ENCODE measurements around the gene SKOR1. TPM values are rescaled to one million over a fixed set of nuclear protein-coding genes. Genes with fewer than 3 reads are reported as not detected.

SKOR1 gene
- total RNA-seq, 1 experiment from 2014 or later = 0.81 TPM

DNA sequence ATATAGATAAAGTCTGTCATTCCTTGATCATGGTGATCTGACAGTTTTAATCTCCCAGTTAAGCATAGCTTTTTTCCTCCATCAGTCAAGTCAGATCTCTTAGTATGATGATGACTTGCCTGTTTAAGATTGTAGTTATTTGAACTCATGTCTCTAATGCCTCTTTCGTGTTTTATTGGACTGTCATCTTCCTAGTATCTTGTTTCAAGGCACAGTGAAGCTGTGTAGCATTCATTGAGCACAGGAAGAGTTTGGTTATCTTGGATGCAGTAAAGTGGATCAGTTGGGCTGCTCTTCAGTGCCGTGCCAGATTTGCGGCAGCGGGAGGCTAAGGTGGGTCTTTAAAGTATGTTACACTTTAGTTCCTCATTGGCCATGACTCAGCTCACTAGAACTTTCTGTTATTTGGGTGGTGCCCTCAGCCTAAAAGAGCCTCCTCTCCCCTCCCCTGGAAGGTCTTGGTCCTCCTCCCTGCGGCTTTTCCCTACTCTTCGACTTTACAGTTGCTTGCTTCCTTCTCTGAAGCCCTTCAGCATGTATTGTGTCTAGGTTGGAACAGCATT, 45.7 kb upstream of the SKOR1 start:
- H3K9me3 ChIP-seq (ENCODE audit: control insufficient read depth in 1 of 2, insufficient read depth in 1 of 2, low read depth in 1 of 2, low read length in 2 of 2) = no peaks in the 10 kb centered on the region
- H4K20me1 ChIP-seq (ENCODE audit: insufficient read depth) = no peaks in the 10 kb centered on the region
- POLR2A ChIA-PET = no interaction called here
- no peak overlapping the region for H3K4me2 ChIP-seq (ENCODE audit: low read length)
- no peaks in the 10 kb centered on the region for H3K36me3 ChIP-seq (ENCODE audit: control insufficient read depth in 1 of 2, insufficient read depth in 2 of 2, low read length in 2 of 2)
- DNase-seq (ENCODE audit: low read depth, low spot score) = no peak
- no peak overlapping the region for H3K27ac ChIP-seq (ENCODE audit: low read depth, low read length)
- H3K79me2 ChIP-seq (ENCODE audit: insufficient read depth, low read length) = no peaks in the 10 kb centered on the region
- intact Hi-C loops (cut with micrococcal nuclease) = no loop called here
- RAD21 ChIA-PET (ENCODE audit: low non-redundant PET in 1 of 2, low total read pairs in 2 of 2, uncharacterized antibody in 2 of 2, unreplicated experiment in 2 of 2) = no interaction called here
- H3K4me3 ChIP-seq (replicated peaks in 1 of 2; ENCODE audit: low read depth in 1 of 2, low read length in 2 of 2) = no peak overlapping the region
- no peak overlapping the region for H2AFZ ChIP-seq (ENCODE audit: low read depth, low read length, poor library complexity, severe bottlenecking)
- no peak for ATAC-seq
- no peaks in the 10 kb centered on the region for H3K27me3 ChIP-seq (ENCODE audit: insufficient read depth, low read length)
- H3K9ac ChIP-seq (ENCODE audit: low read length) = no peak overlapping the region
- BruUV-seq (replicated peaks) = no TSS peak
- no peaks in the 10 kb centered on the region for H3K9me2 ChIP-seq (ENCODE audit: insufficient read depth)
- H3K4me1 ChIP-seq (ENCODE audit: control insufficient read depth in 1 of 2, insufficient read depth in 2 of 2, low read length in 2 of 2) = no peaks in the 10 kb centered on the region
- CTCF ChIA-PET = no interaction called here
- no peak for TF ChIP-seq SRF (IDR thresholded peaks at IDR 0.05; ENCODE audit: low read depth)
- TF ChIP-seq, protein P1, sequence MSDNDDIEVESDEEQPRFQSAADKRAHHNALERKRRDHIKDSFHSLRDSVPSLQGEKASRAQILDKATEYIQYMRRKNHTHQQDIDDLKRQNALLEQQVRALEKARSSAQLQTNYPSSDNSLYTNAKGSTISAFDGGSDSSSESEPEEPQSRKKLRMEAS (IDR thresholded peaks at IDR 0.05) = no peak
- no peak for TF ChIP-seq CEBPB (IDR thresholded peaks at IDR 0.05; ENCODE audit: low read depth)
- no peak for TF ChIP-seq ZFX (IDR thresholded peaks at IDR 0.05)
- no peak for TF ChIP-seq ELF1 (IDR thresholded peaks at IDR 0.05; ENCODE audit: borderline replicate concordance, low read depth)
- TF ChIP-seq, protein P2, sequence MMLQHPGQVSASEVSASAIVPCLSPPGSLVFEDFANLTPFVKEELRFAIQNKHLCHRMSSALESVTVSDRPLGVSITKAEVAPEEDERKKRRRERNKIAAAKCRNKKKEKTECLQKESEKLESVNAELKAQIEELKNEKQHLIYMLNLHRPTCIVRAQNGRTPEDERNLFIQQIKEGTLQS (IDR thresholded peaks at IDR 0.05) = no peak
- TF ChIP-seq EZH2 (IDR thresholded peaks at IDR 0.05) = no peak
- no peak for TF ChIP-seq EZH2phosphoT487 (IDR thresholded peaks at IDR 0.05; ENCODE audit: borderline replicate concordance)
- TF ChIP-seq POLR2AphosphoS5 (IDR thresholded peaks at IDR 0.05; ENCODE audit: low read depth, low read length) = no peak
- TF ChIP-seq, protein P3, sequence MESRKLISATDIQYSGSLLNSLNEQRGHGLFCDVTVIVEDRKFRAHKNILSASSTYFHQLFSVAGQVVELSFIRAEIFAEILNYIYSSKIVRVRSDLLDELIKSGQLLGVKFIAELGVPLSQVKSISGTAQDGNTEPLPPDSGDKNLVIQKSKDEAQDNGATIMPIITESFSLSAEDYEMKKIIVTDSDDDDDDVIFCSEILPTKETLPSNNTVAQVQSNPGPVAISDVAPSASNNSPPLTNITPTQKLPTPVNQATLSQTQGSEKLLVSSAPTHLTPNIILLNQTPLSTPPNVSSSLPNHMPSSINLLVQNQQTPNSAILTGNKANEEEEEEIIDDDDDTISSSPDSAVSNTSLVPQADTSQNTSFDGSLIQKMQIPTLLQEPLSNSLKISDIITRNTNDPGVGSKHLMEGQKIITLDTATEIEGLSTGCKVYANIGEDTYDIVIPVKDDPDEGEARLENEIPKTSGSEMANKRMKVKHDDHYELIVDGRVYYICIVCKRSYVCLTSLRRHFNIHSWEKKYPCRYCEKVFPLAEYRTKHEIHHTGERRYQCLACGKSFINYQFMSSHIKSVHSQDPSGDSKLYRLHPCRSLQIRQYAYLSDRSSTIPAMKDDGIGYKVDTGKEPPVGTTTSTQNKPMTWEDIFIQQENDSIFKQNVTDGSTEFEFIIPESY (IDR thresholded peaks at IDR 0.05; ENCODE audit: extremely low read depth, insufficient replicate concordance, low read length) = no peak
- TF ChIP-seq TCF7L2 (IDR thresholded peaks at IDR 0.05; ENCODE audit: borderline replicate concordance, extremely low read depth, insufficient read depth, insufficient read length) = no peak
- TF ChIP-seq POLR2A (IDR thresholded peaks at IDR 0.05; ENCODE audit: borderline replicate concordance, extremely low read depth, insufficient read depth, insufficient read length) = no peak
- no peak for TF ChIP-seq RAD21 (IDR thresholded peaks at IDR 0.05; ENCODE audit: low read depth)
- TF ChIP-seq EGR1 (IDR thresholded peaks at IDR 0.05; ENCODE audit: low read depth) = no peak
- TF ChIP-seq SP1 (IDR thresholded peaks at IDR 0.05; ENCODE audit: low read depth) = no peak
- no peak for TF ChIP-seq YY1 (IDR thresholded peaks at IDR 0.05; ENCODE audit: extremely low read depth, insufficient replicate concordance, low read depth, low read length)
- no peak for TF ChIP-seq CBX3 (IDR thresholded peaks at IDR 0.05; ENCODE audit: low read depth)

Measured in HCT116 (cell line).